ENCODE data around the gene GP2.

DNA sequence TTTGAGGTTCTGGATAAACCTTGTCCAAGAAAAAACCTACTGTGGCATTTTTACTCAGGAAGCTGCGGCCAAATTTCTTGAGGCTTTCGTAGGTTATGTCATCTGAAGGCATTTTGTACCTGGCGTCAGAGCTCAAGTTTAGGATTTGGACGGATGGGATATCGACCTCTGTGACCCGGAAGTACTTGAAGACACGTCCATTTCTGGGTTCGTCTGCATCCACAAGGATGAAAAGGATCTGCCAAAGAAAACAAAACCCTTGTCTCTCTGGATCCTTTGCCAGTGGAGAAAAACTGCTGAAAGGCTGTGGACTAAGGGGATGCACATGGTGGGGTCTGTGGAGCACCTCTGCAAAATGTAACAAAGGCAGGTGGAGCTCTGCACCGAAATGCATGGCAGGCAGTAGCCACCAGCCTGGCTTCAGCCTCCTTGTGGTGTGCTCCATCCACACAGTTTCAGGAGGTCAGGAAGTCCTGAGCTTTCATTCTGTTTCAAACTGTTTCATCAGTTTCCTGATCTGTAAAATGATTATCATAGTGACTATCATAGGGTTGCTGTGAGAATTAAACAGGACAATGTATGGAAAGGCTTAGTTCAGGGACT lies 42.2 kb upstream of the GP2 start:
- TF ChIP-seq FOXM1 (IDR thresholded peaks at IDR 0.05; ENCODE audit: borderline replicate concordance) (no peak), BHLHE40 (IDR thresholded peaks at IDR 0.05; ENCODE audit: borderline replicate concordance) (no peak), CTBP1 (IDR thresholded peaks at IDR 0.05; ENCODE audit: borderline replicate concordance) (no peak), FOXK2 (IDR thresholded peaks at IDR 0.05) (no peak)
- TF ChIP-seq, protein P1, sequence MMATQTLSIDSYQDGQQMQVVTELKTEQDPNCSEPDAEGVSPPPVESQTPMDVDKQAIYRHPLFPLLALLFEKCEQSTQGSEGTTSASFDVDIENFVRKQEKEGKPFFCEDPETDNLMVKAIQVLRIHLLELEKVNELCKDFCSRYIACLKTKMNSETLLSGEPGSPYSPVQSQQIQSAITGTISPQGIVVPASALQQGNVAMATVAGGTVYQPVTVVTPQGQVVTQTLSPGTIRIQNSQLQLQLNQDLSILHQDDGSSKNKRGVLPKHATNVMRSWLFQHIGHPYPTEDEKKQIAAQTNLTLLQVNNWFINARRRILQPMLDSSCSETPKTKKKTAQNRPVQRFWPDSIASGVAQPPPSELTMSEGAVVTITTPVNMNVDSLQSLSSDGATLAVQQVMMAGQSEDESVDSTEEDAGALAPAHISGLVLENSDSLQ (IDR thresholded peaks at IDR 0.05): no peak

All from HEK293T (cell line).